GM12872 (cell line): ENCODE results near the gene IGSF9.

Source experiments
- TF ChIP-seq, protein P1 (sequence below): IDR thresholded peaks from 3 replicates; pipeline ENCODE4 v1.5.1; 2011; ENCODE audit warnings: low read depth, mild to moderate bottlenecking, low read length, moderate library complexity; ENCODE audit not compliant: insufficient read depth

Gene IGSF9

DNA sequence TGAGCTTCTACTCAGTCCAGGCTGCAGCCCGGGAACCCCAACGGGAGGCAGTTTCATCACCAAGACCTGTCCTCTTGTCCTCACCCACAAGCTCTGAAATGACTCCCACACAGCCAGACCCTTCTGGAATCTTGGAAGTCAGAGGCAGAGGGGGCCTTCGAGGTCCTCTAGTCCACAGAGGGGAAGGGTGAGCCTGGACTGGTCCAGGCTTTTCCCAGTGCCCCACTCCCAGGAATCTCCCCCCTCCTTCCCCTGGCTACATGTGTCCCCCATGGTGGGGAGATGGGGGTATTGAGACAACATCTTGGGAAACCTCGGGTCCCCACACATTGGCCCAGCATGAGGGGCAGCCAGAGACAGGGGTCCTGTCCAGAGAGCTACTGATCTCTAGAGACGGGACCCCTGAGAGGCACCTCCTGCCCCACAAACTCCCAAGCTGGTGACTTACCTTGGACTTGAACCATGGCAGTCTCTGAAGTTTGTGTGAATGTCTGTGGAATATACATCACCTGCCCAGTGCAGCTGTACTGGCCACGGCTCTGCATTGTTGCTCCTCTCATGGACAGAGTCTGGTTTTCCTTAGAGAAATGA lies 28.0 kb upstream of the IGSF9 start:
- TF ChIP-seq, protein P1, sequence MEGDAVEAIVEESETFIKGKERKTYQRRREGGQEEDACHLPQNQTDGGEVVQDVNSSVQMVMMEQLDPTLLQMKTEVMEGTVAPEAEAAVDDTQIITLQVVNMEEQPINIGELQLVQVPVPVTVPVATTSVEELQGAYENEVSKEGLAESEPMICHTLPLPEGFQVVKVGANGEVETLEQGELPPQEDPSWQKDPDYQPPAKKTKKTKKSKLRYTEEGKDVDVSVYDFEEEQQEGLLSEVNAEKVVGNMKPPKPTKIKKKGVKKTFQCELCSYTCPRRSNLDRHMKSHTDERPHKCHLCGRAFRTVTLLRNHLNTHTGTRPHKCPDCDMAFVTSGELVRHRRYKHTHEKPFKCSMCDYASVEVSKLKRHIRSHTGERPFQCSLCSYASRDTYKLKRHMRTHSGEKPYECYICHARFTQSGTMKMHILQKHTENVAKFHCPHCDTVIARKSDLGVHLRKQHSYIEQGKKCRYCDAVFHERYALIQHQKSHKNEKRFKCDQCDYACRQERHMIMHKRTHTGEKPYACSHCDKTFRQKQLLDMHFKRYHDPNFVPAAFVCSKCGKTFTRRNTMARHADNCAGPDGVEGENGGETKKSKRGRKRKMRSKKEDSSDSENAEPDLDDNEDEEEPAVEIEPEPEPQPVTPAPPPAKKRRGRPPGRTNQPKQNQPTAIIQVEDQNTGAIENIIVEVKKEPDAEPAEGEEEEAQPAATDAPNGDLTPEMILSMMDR: no peak

DNA sequence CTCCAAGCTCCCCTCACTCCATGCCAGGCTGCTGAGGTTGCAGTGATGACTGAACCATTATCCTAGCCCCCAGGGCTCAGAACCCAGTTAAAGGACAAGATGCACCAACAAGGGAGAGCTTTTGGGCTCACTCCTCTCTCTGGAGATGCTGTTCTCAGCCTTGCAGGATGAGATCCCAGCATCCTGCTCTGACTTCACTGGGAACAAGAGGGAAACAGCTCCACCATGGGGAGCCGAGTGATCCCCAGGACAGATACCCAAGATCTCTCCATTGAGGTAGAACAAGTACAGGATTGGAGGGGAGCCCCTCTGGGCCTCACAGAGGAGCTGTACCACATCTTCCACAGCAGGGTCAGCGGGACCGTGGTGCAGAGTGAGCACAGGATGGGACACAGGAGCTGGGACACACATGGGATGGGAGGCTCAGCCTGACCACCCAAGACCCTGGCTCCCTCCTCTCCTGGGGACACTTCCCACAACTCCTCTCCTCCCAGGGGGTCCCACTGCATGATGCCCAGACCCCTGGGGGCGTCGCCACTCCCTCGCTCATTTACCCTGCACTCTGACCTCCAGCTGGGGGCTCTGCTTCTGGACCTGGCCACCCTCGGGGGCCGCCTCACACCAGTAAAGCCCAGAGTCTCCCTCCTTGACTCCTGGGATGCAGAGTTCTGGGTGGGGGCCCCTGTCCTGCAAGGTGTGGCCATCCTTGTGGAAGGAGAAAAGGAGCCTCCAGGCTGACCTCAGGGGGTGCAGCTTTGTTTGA lies 27.2 kb upstream of the IGSF9 start:
- TF ChIP-seq, protein P1: no peak

DNA sequence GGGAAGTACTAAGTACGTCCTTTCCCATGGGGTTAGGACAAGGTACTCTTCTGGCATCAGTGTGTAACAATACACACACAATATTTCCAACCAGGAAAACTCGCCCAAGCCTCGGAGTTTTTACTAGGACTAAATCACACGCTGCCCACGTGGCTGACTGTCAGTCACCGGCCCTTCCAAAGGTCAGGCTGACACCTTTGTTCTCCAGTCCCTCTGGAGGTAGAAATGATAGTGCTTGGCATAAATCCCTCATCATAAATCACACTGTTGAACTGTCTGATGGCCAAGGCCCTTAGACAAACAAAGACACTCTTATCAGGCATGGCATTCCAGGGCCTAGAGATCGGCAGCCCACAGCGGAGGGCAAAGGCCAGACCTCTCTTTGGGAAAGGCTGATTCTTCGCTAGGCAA lies 25.5 kb upstream of the IGSF9 start:
- TF ChIP-seq, protein P1: no peak

DNA sequence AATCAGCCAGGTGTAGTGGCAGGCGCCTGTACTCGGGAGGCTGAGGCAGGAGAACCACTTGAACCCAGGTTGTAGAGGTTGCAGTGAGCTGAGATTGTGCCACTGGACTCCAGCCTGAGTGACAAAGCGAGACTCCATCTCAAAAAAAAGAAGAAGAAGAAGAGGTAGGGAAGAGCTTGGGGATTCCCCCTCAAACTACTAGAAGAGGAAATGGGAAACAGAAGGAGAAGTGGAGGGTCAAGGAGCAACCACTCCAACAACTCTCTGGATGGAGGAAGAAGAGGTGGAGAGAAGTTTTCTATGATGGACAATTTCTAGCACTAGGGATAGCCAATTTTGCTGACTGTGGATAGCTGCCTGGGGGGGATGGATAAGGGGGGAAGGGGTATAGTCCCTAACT lies 23.5 kb upstream of the IGSF9 start:
- TF ChIP-seq, protein P1: no peak

DNA sequence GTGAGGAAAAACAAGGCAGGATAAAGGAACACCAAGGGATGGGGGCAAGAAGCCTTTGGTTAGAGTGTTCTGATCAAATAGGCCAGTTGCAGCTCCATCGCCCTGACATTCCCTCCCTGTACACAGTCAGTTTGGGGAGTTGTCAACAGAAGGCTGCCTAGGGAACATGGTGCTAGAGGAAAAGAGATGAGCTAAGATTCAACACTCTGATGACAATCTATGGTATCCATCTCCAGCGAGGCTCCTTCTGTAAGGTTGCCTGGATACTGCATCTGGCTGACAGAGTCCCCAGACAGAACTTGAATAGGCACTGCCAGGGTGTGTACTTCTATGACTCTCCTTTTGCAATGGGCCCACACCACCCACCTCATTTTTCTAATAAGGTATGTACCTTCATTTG lies 19.9 kb upstream of the IGSF9 start:
- TF ChIP-seq, protein P1: no peak

DNA sequence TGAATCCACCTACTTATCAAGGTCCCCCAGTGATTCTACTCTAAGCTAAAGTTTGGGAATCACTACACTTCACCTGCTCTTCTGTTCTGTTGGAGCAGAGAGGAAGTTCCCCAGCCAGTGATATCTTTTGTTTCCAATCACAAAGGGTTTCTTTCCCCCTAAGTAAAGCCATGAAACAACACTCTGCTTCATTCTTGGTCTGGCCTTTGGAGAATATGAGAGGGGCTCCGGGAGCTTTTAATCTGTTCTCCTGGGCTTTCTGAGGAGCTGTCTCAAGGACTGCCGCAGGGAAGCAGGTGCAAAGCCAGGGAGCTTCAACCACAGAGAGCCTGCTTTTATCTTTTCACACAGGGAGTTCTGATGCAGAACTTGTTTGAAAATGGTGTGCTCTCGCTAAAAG lies 18.7 kb upstream of the IGSF9 start:
- TF ChIP-seq, protein P1: no peak

DNA sequence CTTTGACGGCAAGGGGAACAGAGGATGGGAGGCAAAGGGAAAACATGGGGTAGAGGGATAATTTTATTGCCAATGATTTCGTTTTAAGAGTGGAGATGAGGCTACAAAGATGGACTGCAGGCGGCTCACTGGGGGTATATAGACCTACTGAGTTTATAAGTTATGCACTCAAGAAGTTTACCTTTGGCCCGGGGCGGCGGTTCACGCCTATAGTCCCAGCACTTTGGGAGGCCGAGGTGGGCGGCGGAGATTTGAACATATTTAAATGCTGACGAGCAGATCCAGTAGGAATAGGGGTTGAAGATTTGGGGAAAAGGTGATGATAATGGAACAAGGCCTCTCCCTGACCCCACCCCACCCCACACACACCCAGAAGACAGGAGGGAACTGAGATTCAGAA lies 16.8 kb upstream of the IGSF9 start:
- TF ChIP-seq, protein P1: no peak
